Memory B cell (primary cell): Measurements from ENCODE around the gene CLCN3.
"Not testable (repeated sequence)": the region's sequence is repeated elsewhere in the genome, so short reads cannot be mapped to it uniquely, and the experiment has no call there.

Experiments used
- ATAC-seq: fragments of 150-1000 bp; cut with Tn5 transposase; 2 replicates; pipeline ENCODE4 v1.10.0; 2021; ENCODE audit warnings: low read depth, mild to moderate bottlenecking, moderate library complexity
- DNase-seq, 2 donors: peaks; one replicate each; pipeline ENCODE4 v3.0.0; 2022; ENCODE audit warnings: low spot score in 2 of 2
- H3K27ac Mint-ChIP-seq: one replicate; pipeline ENCODE4 v1.8.0; 2022; ENCODE audit warnings: mild to moderate bottlenecking, moderate library complexity, mixed read lengths
- H3K27me3 Mint-ChIP-seq: one replicate; pipeline ENCODE4 v1.8.0; 2022; ENCODE audit warnings: mixed read lengths
- H3K36me3 Mint-ChIP-seq: one replicate; pipeline ENCODE4 v1.8.0; 2022; ENCODE audit warnings: mild to moderate bottlenecking, mixed read lengths
- H3K4me1 Mint-ChIP-seq: one replicate; pipeline ENCODE4 v1.8.0; 2022; ENCODE audit warnings: mixed read lengths
- H3K4me3 Mint-ChIP-seq: one replicate; pipeline ENCODE4 v1.8.0; 2022; ENCODE audit warnings: mild to moderate bottlenecking, moderate library complexity, mixed read lengths
- H3K9me3 Mint-ChIP-seq: one replicate; pipeline ENCODE4 v1.8.0; 2022; ENCODE audit warnings: mixed read lengths

The CLCN3 gene

GRCh38 chr4:169619958-169620879 lies at the start of gene CLCN3:
CLCN3 (plus strand) TSS chr4:169620578; CDS start chr4:169635929, 15,351 bp downstream.
- Mint-ChIP-seq H3K4me1 (peaks cover 21% of the 10 kb centered on the region), H3K4me3 (peak within 1 kb of the TSS; percentile 99), H3K27ac (peak within 1 kb of the TSS; percentile 99), H3K36me3 (peaks cover 5% of the 10 kb centered on the region), H3K27me3 (no peaks in the 10 kb centered on the region), H3K9me3 (peaks cover 1% of the 10 kb centered on the region)
- ATAC-seq (peak; percentile 78), DNase-seq (peak; percentile 94 to 95)

GRCh38 chr4:169571012-169571411 lies 49.4 kb upstream of the CLCN3 start:
- Mint-ChIP-seq H3K4me1 (peaks cover 14% of the 10 kb centered on the region), H3K36me3 (peaks cover 29% of the 10 kb centered on the region)
- H3K27ac Mint-ChIP-seq, ATAC-seq, H3K9me3 Mint-ChIP-seq, DNase-seq, H3K4me3 Mint-ChIP-seq, H3K27me3 Mint-ChIP-seq: not testable (repeated sequence)

- H3K27me3 Mint-ChIP-seq: no peaks in the 10 kb centered on the region
- H3K9me3 Mint-ChIP-seq: peaks cover 3% of the 10 kb centered on the region
- peaks cover 14% of the 10 kb centered on the region for H3K4me1 Mint-ChIP-seq
- DNase-seq (no peak), ATAC-seq (no peak)
- no peak overlapping the region for H3K4me3 Mint-ChIP-seq
- peaks cover 29% of the 10 kb centered on the region for H3K36me3 Mint-ChIP-seq
- H3K27ac Mint-ChIP-seq: no peak overlapping the region
These were observed 48.9 kb upstream of the CLCN3 start for GRCh38 chr4:169571435-169571834.

GRCh38 chr4:169573889-169574288 lies 46.5 kb upstream of the CLCN3 start:
- Mint-ChIP-seq H3K27me3 (no peaks in the 10 kb centered on the region), H3K4me3 (no peak overlapping the region), H3K9me3 (peaks cover 3% of the 10 kb centered on the region), H3K36me3 (peaks cover 29% of the 10 kb centered on the region), H3K4me1 (peaks cover 14% of the 10 kb centered on the region), H3K27ac (no peak overlapping the region)
- DNase-seq (no peak), ATAC-seq (peak; percentile 74)

GRCh38 chr4:169582203-169582602 lies 38.2 kb upstream of the CLCN3 start:
- H3K27me3 Mint-ChIP-seq: no peaks in the 10 kb centered on the region
- no peak for DNase-seq
- H3K4me3 Mint-ChIP-seq: no peak overlapping the region
- ATAC-seq: no peak
- no peaks in the 10 kb centered on the region for H3K4me1 Mint-ChIP-seq
- no peaks in the 10 kb centered on the region for H3K9me3 Mint-ChIP-seq
- H3K36me3 Mint-ChIP-seq: peaks cover 11% of the 10 kb centered on the region
- no peak overlapping the region for H3K27ac Mint-ChIP-seq

GRCh38 chr4:169582706-169583105 lies 37.7 kb upstream of the CLCN3 start:
- DNase-seq: no peak
- Mint-ChIP-seq H3K9me3 (no peaks in the 10 kb centered on the region), H3K27ac (no peak overlapping the region), H3K27me3 (no peaks in the 10 kb centered on the region), H3K36me3 (peaks cover 11% of the 10 kb centered on the region), H3K4me3 (no peak overlapping the region), H3K4me1 (no peaks in the 10 kb centered on the region)
- no peak for ATAC-seq

- Mint-ChIP-seq H3K27ac (no peak overlapping the region), H3K4me1 (no peaks in the 10 kb centered on the region), H3K4me3 (no peak overlapping the region), H3K9me3 (no peaks in the 10 kb centered on the region), H3K36me3 (peaks cover 11% of the 10 kb centered on the region), H3K27me3 (no peaks in the 10 kb centered on the region)
- no peak for DNase-seq
- no peak for ATAC-seq
These were observed 36.8 kb upstream of the CLCN3 start for GRCh38 chr4:169583563-169583962.

GRCh38 chr4:169593050-169593560 lies 27.3 kb upstream of the CLCN3 start:
- Mint-ChIP-seq H3K27me3 (no peaks in the 10 kb centered on the region), H3K9me3 (no peaks in the 10 kb centered on the region), H3K4me1 (no peaks in the 10 kb centered on the region), H3K27ac (peak overlapping the region; percentile 13), H3K36me3 (peaks cover 15% of the 10 kb centered on the region), H3K4me3 (no peak overlapping the region)
- no peak for DNase-seq
- no peak for ATAC-seq

GRCh38 chr4:169594560-169595195 lies 25.7 kb upstream of the CLCN3 start:
- ATAC-seq (no peak), DNase-seq (no peak)
- no peak overlapping the region for H3K27ac Mint-ChIP-seq
- H3K4me1 Mint-ChIP-seq: no peaks in the 10 kb centered on the region
- peaks cover 18% of the 10 kb centered on the region for H3K36me3 Mint-ChIP-seq
- H3K4me3 Mint-ChIP-seq: no peak overlapping the region
- no peaks in the 10 kb centered on the region for H3K9me3 Mint-ChIP-seq
- H3K27me3 Mint-ChIP-seq: no peaks in the 10 kb centered on the region

GRCh38 chr4:169601016-169601771 lies 19.2 kb upstream of the CLCN3 start:
- Mint-ChIP-seq H3K27me3 (no peaks in the 10 kb centered on the region), H3K9me3 (no peaks in the 10 kb centered on the region), H3K4me3 (no peak overlapping the region), H3K27ac (no peak overlapping the region), H3K36me3 (peaks cover 10% of the 10 kb centered on the region), H3K4me1 (peaks cover 1% of the 10 kb centered on the region)
- DNase-seq (no peak), ATAC-seq (no peak)

- Mint-ChIP-seq H3K4me1 (peaks cover 5% of the 10 kb centered on the region), H3K27ac (no peak overlapping the region), H3K4me3 (no peak overlapping the region), H3K27me3 (no peaks in the 10 kb centered on the region), H3K36me3 (peaks cover 9% of the 10 kb centered on the region), H3K9me3 (no peaks in the 10 kb centered on the region)
- DNase-seq: no peak
- no peak for ATAC-seq
These were observed 17.1 kb upstream of the CLCN3 start for GRCh38 chr4:169603312-169603711.

GRCh38 chr4:169604131-169604900 lies 16.1 kb upstream of the CLCN3 start:
- Mint-ChIP-seq H3K27me3 (no peaks in the 10 kb centered on the region), H3K9me3 (no peaks in the 10 kb centered on the region), H3K36me3 (peaks cover 7% of the 10 kb centered on the region), H3K4me3 (no peak overlapping the region), H3K27ac (no peak overlapping the region), H3K4me1 (peaks cover 5% of the 10 kb centered on the region)
- ATAC-seq (no peak), DNase-seq (no peak)

GRCh38 chr4:169604903-169605331 lies 15.5 kb upstream of the CLCN3 start:
- Mint-ChIP-seq H3K4me3 (no peak overlapping the region), H3K27ac (no peak overlapping the region), H3K27me3 (no peaks in the 10 kb centered on the region), H3K36me3 (peaks cover 7% of the 10 kb centered on the region), H3K4me1 (peaks cover 5% of the 10 kb centered on the region), H3K9me3 (no peaks in the 10 kb centered on the region)
- ATAC-seq (no peak), DNase-seq (no peak)
